Measurements from ENCODE around the gene GHRHR. TPM values are rescaled to one million over a fixed set of nuclear protein-coding genes. Genes with fewer than 3 reads are reported as not detected.

GHRHR gene
- total RNA-seq, 1 donor from 2014 or later, result not detected

- DNase-seq (ENCODE audit: low read depth), result no peak
Measured at GRCh38 chr7:30968294-30968693, 4.5 kb downstream of the GHRHR start.

- no peak for DNase-seq (ENCODE audit: low read depth)
Measured at GRCh38 chr7:30968747-30969603, 5.2 kb downstream of the GHRHR start.

- DNase-seq (ENCODE audit: low read depth), result no peak
Measured at GRCh38 chr7:30969604-30969970, 5.8 kb downstream of the GHRHR start.

GRCh38 chr7:30970074-30970473, 6.3 kb downstream of the GHRHR start:
- DNase-seq (ENCODE audit: low read depth), result no peak

- DNase-seq (ENCODE audit: low read depth), result peak; percentile 2
Measured at GRCh38 chr7:30970594-30971094, 6.9 kb downstream of the GHRHR start.

GRCh38 chr7:30971440-30971839, 7.7 kb downstream of the GHRHR start:
- no peak for DNase-seq (ENCODE audit: low read depth)

GRCh38 chr7:30971840-30972563, 8.2 kb downstream of the GHRHR start:
- no peak for DNase-seq (ENCODE audit: low read depth)

GRCh38 chr7:30973292-30973691, 9.5 kb downstream of the GHRHR start:
- DNase-seq (ENCODE audit: low read depth), result no peak

- DNase-seq (ENCODE audit: low read depth), result no peak
Measured at GRCh38 chr7:30973791-30974604, 10.2 kb downstream of the GHRHR start.

GRCh38 chr7:30974605-30975255, 11.0 kb downstream of the GHRHR start:
- peak; percentile 67 for DNase-seq (ENCODE audit: low read depth)

- no peak for DNase-seq (ENCODE audit: low read depth)
Measured at GRCh38 chr7:30975256-30975899, 11.6 kb downstream of the GHRHR start.

GRCh38 chr7:30976381-30976780, 12.6 kb downstream of the GHRHR start:
- DNase-seq (ENCODE audit: low read depth), result no peak

- no peak for DNase-seq (ENCODE audit: low read depth)
Measured at GRCh38 chr7:30977222-30977621, 13.5 kb downstream of the GHRHR start.

- peak; percentile 29 for DNase-seq (ENCODE audit: low read depth)
Measured at GRCh38 chr7:30977896-30978564, 14.3 kb downstream of the GHRHR start.

GRCh38 chr7:30979027-30979426, 15.3 kb downstream of the GHRHR start:
- no peak for DNase-seq (ENCODE audit: low read depth)

- no peak for DNase-seq (ENCODE audit: low read depth)
Measured at GRCh38 chr7:30980194-30980593, 16.4 kb downstream of the GHRHR start.

- DNase-seq (ENCODE audit: low read depth), result no peak
Measured at GRCh38 chr7:30980751-30981150, 17.0 kb downstream of the GHRHR start.

GRCh38 chr7:30983042-30983913, 19.5 kb downstream of the GHRHR start:
- peak; percentile 50 for DNase-seq (ENCODE audit: low read depth)

GRCh38 chr7:30983914-30984247, 20.1 kb downstream of the GHRHR start:
- DNase-seq (ENCODE audit: low read depth), result no peak
